T follicular helper cell (primary cell): Measurements from ENCODE around the gene H3-3A.
A peak's percentile ranks its signal among the peaks of the same experiment; 100 is the strongest.
"Not testable (repeated sequence)": the region's sequence is repeated elsewhere in the genome, so short reads cannot be mapped to it uniquely, and the experiment has no call there.

Source experiments
- DNase-seq: peaks from one replicate; pipeline ENCODE4 v3.0.0-alpha.2; 2020; ENCODE audit warnings: low read depth

Gene H3-3A

DNA sequence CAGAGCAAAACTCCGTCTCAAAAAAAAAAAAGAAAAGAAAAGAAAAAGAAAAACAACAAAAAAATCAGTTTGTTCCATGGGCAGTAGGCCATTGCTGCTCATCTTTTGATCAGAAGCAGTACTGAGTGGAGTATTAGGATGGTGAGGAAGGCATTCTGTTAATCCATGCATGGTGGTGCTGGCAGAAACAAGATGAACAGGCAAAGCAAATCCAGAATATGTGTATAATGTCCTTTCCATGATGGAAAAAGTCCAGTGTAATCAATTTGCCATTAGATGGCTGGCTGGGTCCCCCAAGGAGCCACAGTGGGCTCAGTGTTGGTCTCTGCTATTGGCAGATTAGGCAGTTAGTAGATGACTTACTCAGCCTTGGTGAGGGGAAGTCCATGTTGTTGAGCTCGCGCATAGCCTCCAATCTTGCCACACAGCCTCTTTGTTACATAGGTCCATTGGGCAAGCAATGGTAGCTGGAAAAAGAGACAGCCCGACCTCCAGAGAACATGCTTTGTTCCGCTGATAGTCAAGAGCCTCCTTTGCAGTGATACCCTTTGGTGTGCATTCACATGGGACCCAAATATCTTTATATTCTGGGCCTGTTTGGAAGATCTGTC is 23.3 kb downstream of the H3-3A start:
- no peak for DNase-seq

DNA sequence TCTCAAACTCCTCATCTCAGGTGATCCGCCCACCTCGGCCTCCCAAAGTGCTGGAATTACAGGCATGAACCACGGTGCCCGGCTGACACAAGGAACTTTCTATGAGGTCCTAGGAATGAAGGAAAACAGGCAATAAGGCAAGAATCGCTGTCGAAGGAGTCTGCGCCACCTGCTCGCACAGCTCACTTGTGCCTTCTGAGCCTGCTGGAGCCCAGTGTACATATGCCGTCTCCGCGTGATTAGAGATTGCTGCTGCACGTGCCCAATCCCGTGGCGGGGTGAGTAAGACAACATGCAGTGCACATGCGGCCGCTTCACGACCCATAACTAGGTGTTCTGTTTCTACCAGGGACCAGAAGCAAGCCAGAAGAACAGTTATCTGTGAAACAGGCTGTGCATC is 24.3 kb downstream of the H3-3A start:
- DNase-seq, result no peak

DNA sequence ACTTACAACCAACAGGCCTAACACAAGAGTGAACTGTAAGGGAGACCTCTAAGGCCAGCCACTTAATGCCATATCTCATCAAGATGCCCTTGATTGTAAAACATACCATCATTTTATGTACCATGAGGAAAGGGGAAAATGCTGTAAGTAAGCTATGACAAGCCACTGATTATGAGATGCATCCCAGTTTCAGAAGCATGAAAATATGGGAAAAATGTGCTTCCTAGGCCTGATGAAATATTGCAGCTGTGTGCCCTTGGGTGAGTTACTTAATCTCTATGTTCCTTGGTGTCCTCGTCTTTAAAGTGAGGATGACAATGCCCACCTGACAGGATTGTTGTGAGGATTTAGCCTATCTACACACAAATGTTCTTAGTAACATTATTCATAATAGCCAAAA is 28.9 kb downstream of the H3-3A start:
- no peak for DNase-seq

DNA sequence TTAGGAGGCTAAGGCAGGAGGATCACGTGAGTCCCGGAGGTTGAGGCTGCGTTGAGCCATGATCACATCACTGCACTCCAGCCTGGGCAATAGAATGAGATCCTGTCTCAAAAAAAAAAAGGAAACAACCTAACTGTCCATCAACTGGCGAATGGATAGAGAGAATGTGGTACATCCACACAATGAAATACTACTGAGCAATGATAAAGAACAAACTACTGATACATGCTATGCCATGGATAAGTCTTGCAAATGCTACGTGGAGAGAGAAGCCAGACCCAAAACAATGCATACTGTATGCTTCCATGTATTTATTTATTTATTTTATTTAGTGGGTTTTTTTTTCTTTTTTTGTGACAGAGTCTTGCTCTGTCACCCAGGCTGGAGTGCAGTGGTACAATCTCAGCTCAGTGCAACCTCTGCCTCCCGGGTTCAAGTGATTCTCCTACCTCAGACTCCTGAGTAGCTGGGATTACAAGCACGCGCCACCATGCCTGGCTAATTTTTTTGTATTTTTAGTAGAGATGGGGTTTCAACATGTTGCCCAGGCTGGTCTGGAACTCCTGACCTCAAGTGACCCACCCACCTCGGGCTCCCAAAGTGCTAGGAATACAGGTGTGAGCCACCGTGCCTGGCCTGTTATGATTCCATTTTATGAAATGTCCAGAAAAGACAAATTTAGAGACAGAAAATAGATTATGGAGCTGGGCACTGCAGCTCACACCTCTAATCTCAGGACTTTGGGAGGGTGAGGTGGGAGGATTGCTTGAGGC is 29.7 kb downstream of the H3-3A start:
- not testable (repeated sequence) for DNase-seq

DNA sequence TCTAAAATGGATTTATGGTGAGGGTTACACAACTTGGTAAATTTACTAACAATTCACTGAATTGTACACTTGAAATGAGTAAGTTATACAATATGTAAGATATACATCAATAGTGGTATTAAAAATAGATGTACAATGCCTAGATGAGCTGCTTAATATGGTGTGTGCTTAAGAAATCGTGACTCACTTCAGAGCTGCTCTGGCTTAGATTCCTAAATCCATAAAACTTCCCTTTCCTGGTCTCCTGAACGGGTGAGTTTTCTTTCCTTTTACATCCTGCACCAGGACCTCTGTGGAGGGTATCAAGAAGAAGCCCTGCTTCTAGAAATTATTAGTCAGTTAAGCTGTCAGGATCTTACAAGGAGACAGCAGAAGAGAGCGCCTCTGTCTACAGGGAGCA is 30.4 kb downstream of the H3-3A start:
- DNase-seq, result no peak

DNA sequence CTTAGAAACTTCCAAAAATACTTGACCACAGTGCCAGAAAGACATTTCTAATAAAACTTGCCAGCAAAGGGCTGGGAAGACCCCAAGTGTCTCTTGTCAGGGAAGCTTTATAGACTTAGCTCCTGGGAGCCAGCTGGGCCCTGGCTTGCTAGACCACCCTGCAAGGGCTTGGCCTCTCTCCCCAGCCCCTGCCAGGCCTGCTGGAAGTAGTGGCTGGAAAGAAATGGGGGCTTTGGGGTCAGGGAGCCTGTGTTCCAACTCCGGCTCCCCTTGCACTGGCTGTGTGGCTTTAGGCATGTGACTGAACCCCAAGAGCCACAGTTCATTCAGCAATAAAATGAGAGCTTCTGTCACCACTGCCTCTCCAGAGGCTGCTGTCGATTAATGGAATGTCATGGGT is 31.1 kb downstream of the H3-3A start:
- no peak for DNase-seq

DNA sequence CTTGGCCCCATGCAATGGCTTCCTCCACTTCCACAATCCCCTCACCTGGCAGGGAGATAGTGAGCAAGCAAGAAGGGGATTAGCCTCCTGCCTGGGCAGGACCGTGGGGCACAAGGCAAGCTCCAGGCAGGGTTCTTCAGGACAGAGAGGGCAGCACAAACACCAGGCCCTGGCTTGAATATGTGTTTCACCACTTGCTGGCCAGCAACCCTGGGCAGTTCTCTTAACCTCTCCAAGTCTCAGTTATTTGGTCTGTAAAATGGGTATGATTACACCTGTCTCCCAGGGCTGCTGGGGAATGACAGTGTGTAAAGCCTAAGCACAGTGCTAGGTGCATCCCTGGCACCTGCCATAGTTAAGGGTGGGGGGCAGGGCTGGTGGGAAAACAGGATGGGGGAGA is 31.9 kb downstream of the H3-3A start:
- no peak for DNase-seq

DNA sequence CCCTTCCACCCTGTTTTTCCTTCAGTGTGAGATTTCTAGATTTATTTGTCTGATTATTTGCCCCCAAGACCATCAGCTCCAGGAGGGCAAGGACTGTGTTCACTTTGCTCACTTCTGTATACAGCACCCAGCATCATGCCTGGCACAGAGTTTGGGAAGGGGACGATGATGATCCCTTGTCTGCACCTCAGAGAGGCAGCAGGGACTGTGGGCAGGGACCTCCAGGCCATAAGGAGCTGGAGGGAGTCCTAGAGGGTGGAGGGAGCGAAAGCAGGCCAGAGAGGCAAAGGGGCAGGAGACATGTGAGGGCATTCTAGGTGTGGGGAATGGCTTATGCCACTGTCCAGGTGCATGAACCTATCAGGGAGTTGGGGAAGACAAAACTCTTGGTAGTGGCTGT is 32.8 kb downstream of the H3-3A start:
- DNase-seq, result no peak

DNA sequence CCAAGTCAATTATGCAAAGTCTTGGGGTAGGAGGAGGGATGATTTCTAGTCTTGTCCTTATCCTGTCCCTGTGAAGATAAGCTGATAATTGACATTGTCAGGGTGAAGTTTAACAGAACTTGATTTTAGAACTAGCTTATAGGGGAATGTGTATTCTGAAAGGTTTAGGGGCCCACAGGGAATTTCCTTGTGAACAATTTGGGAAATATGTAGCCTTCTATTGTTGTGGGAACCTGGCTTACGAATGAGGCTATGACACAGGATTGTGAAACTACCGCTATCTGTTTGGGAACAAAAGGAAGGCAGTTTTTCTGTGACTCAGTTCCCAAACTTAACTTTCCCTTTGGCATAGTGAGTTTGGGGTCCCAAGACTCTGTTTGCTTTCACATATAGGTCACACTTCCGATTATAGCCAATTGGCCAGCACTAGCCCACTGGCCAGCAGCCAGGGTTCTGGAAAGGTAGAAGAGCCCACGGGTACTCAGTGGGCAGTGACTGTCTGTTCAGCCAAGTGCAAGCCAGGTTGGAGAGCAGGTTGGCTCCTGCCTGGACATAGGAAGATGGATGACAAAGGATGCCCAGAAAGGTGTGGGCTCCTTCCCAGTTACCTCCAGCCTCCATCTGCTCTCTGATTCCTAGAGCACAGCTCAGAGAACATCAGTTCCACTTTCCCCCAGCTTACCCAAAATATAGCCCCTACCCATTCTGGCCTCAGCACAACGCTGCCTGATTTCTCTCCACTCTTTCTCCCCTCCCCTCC is 35.5 kb downstream of the H3-3A start:
- DNase-seq, result no peak

DNA sequence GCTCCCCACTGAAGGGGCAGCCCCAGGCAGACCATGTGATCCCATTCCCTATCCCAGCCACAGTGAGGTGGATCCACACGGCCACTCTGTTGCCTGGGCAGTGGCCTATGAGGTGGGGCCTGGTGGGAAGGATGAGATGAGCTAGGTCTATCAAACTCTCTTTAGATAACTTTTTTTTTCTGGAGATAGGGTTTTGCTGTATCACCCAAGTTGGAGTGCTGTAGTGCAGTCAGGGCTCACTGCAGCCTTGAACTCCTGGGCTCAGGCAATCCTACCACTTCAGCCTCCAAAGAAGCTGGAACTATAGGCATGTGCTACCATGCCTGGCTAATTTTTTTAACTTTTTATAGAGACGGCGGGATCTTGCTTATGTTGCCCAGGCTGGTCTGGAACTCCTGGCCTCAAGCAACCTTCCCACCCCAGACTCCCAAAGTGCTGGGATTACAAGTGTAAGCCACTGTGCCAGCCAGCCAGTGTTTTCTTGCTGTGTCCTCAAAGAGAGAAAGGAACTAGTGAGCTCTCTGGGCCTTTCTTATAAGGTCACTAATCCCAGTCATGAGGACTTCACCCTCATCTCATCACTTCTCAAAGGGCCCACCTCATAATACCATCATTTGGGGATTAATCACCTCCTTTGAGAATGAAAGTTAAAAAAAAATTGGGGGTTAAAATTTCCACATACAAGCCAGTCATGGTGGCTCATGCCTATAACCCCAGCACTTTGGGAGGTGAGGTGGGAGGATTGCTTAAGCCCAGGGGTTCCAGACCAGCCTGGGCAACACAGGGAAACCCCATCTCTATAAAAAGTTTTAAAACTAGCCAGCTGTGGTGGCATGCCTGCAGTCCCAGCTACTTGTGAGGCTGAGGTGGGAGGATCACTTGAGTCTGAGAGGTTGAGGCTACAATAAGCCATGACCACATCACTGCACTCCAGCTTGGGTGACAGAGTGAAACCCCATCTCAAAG is 36.6 kb downstream of the H3-3A start:
- DNase-seq, result no peak

DNA sequence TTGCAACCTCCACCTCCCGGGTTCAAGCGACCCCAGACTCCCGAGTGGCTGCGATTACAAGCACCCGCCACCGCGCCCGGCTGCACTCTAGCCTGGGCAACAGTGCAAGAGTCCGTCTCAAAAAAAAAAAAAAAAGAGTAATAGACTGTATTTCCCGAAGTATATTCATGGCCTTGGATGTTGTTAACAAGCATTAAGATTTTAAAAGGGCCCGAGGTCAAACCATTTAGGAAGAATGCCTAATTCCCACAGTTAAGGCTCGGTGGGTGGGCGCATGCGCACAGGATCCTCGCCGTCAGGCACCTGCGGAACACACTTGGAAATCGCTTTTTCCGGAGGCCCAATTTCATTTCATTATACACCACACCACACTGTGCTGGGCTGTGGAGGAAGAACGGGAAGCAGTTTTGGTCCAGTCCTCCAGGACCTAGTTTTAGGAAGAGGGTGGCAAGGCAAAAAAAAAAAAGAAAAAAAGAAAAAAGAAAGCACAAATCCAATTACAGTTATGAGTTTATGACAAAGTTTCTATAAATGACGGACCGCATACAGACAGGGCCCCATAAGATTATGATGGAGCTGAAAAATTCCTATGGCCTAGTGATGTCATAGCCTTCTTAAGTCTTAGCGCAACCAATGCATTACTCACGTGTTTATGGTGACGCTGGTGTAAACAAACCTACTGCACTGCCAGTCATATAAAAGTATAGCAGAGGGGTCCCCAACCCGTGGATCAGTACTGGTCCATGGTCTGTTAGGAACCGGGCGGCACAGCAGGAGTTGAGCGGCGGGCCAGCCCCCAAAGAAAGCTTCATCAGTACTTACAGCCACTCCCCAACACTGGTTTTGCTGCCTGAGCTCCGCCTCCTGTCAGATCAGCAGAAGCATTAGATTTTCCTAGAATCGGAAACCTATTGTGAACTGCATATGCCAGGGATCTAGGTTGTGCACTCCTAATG is 38.2 kb downstream of the H3-3A start:
- DNase-seq, result peak; percentile 17

DNA sequence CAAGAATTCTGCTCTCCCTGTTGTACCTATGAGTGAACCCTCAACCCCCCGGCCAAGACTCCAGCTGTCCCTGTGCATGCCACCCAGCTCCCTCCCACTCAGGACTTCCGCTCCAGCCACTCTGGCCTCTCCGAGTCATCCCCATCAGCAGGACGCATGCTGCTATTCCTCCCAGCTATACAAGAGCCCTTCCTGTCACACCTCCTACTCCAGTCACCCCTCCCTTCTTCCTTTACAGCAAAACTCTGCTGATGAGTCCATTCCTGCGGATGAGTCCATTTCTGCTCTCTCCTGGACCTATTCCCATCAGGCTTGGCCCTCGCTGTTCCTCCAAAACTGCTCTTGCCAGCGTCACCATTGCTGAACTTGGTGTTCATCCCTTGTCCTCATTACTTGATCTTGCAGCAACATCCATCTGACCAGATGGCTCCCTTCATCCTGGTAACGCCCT is 42.2 kb downstream of the H3-3A start:
- no peak for DNase-seq

DNA sequence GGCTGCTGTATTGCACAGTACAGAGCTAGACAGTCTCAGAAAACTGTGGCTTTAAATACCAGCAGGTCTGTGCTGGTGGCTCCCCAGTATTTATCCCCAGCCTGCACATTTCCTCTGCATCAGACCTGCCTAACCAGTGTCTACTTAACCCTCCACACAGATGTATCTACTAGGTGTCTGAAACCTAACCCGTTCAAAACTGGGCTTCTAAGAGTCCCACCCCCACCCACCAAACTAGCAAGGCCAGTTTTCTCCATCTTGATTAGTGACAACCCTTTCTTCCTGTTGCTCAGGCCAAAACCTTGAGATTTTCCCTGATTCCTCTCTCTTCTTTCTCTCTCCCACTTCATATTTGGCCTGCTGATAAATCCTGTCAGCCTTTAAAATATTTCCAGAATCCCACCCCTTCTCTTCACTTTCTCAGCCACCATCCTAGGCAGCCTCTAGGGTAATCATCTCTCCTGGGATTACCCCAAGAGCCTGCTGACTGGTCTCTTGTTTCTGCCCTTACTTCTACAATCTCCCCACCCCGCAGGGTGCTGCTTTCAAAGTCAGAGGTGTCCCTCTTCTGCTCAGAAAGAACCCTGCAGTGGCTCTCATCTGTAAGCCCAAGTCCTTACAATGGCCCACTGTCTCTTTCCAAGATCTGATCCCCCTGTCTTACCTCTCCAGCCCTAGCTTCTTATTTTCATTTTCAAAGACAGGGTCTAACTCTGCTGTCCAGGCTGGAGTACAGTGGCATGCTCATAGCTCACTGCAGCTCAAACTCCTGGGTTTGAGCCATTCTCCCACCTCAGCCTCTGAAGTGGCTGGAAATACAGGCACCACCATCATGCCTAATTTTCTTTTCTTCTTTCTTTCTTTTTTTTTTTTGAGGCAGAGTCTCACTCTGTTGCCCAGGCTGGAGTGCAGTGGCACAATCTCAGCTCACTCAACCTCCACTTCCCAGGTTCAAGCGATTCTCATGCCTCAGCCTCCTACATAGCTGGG is 45.2 kb downstream of the H3-3A start:
- DNase-seq, result no peak

DNA sequence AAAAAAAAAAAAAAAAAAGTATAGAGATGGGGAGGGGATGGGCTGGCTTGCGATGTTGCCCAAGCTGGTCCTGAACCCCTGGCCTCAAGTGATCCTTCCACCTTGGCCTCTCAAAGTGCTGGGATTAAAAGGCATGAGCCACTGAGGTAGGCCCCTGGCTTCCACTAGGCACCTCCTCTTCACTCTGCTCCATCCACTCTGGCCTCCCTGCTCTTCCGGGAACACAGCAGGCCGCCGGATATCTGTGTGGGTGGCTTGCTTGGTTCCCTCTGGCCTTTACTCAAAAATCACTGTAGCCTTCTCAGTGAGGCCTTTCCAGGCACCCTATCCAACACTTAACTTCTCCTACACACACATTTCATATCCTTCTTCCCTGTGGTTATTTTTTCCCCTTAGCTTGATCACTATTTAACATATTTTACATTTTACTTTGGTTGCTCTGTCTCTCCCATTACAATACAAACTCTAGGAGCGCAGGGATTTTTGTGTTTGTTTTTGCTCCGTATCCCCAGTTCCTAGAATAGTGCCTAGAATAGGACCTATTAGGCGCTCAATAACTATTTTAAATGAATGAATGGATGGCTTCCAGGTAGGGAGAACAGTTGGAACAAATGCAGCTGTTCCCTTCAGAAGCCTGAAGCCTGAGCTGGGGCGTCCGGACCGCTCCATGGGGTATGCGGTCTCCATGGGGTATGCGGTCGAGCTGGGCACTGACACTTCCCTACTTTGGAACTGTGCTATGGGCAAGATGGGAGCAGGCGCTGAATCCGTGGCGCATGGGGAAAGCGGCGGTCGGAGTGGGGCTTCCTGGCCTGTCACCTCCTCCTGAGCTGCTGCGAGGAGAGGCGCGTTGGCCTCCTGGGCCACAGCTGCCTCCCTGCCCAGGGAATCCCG is 46.7 kb downstream of the H3-3A start:
- DNase-seq, result no peak

DNA sequence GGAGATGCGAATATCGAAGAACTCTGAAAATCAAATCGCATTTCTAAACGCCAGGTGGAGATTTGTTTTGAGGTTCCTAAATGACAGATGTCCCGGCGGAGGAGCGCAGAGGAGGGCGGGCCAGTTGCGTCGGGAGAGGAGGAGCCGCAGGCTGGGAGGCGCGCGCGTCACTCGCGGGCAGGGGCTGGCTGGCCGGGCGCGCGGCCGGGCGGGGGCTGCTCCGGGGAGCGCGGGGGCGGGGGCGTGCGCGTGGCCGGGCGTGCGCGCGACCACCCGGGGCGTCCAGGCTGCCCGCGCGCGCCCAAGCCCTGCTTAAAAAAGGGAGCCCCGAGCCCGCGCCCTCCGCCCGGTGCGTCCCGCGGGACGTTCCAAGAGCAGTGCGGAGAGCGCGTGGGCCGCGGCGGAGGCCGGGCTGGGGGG is 47.3 kb downstream of the H3-3A start:
- DNase-seq, result peak; percentile 59

DNA sequence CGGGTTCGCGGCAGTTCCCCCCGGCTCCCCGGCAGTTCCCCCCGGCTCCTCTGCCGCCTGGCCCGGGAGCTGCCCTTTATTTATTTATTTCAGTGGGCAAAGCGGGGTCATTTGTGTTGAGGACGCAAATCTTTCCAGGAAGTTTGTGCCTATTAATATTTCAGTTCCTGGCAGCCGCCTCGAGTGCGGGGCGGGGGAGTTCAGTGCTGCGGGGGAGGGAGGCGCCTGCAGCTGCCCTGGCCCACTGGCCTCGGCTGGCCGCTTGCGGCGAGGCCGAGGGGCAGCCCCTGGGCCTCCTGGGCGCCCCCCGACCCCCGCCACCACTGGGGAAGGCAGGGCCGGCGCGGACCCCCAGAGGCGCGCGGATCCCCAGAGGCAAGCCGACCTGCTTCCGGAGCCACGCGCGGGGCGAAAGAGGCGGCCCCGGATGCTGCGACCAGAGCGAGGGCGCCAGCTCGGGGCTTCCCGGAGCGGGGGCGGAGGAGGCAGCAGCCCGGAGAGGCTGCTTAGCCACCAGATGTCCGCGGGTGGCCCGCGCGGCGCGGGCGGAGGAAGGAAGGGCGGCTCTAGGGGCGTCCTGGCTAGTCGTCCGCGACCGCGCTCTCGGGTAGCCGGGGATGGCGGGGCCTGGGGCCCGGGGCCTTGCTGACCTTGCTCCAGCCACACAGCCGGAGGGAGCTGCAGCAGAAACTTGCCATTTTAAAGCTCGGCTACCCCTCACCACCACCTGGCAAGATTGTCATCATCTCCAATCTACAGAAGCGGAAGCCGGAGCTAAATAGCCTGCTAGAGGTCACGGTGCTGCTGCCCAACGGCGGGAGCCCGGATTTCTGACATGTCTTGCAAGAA is 48.0 kb downstream of the H3-3A start:
- no peak for DNase-seq

DNA sequence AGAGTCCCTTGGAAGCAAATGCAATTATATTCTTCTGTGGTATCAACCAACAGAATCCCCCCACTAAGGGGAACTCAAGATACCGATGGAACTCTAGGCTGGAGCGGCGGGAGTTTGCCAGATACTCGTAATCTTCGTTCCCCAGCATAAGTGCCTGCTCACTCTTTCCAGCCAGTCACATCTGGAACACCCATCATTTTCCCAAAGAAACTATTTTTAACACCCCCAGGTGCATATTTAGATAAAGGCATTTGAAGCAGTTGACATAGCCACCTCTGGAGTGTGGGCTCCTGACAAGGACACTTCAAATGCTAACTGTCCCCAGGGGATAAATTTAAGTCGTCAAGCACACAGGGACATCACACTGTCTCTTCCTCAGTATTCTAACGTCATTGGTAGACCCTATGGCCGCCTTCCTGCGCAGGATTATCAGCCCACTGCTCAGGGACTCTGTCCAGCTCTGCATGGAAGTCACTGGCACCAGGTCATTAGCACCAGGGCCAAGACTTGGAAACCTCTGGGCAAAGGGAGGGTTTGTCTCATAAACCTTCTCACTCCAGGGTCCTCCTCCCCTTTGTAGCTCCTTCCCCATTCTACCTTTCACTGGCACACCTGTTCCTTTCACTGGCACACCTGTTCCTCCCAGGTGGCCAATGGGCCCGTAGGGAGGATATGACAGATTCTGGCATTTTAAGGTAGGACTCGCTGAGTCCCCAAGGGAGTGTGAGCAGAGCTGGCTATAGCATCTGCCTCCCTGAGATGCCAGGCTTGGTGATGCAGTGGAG is 48.8 kb downstream of the H3-3A start:
- DNase-seq, result no peak
